ENCODE data around the gene PPP6R2. TPM values are rescaled to one million over a fixed set of nuclear protein-coding genes. Genes with fewer than 3 reads are reported as not detected.

Gene PPP6R2
- total and polyA plus RNA-seq, 9 of the 15 experiments (the other 6 are each of a cell fraction or from before 2014, with no cell fraction given), result 0.32 to 39.8 (median 21.4) TPM

DNA sequence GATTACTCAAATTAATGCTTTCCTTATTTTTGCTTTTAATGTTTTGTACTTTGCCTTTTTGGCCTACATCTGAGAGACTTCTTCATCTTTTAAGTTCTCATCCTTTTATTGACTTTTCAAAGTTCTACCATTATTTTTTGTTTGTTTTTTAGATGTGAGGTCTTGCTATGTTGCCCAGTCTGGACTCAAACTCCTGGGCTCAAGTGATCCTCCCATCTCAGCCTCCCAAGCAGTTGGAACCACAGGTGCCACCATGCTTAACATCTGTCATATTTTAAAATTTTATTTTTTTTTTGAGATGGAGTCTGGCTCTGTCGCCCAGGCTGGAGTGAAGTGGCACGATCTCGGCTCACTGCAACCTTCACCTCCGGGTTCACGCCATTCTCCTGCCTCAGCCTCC, 57.8 kb downstream of the PPP6R2 start:
- ATAC-seq, result no peak
- Histone ChIP-seq H3K79me2 (ENCODE audit: control insufficient read depth, insufficient read depth, low read length) (peaks cover 3% of the 10 kb centered on the region; the same call in 1 of the 3 replicates), H2AFZ (ENCODE audit: low read depth, low read length) (no peak overlapping the region), H3K9me3 (replicated peaks; ENCODE audit: control insufficient read depth, insufficient read depth, low read depth, low read length) (no peaks in the 10 kb centered on the region), H3K36me3 (ENCODE audit: control insufficient read depth, insufficient read depth, low read length) (peaks cover 48% of the 10 kb centered on the region; the same call in 2 of the 3 replicates), H3K4me3 (no peak overlapping the region), H3K27ac (ENCODE audit: extremely low read depth, low read depth, low read length) (no peak overlapping the region), H3K4me1 (replicated peaks in 1 of 2; ENCODE audit: control insufficient read depth in 2 of 2, insufficient read depth in 2 of 2, low read length in 2 of 2) (no peaks in the 10 kb centered on the region; a peak in 1 of 5 replicates), H4K20me1 (replicated peaks; ENCODE audit: control insufficient read depth, insufficient read depth, low read length) (no peaks in the 10 kb centered on the region), H3K9me1 (ENCODE audit: control insufficient read depth, insufficient read depth, low read length) (no peaks in the 10 kb centered on the region), H3K4me2 (ENCODE audit: insufficient read depth, low read length) (no peak overlapping the region), H3K9ac (ENCODE audit: insufficient read depth in 1 of 2, low read depth in 2 of 2, low read length in 2 of 2) (no peak overlapping the region), H3K27me3 (ENCODE audit: control insufficient read depth in 2 of 2, insufficient read depth in 2 of 2, low read length in 2 of 2) (no peaks in the 10 kb centered on the region)
- intact Hi-C loops (cut with micrococcal nuclease), result no loop called here
- in situ Hi-C loops (cut with MboI), result no loop called here
- TF ChIP-seq MXD1 (CRISPR knock-in tag; IDR thresholded peaks at IDR 0.05; ENCODE audit: borderline replicate concordance, poor library complexity, severe bottlenecking), result no peak
- TF ChIP-seq TAF7 (tag; IDR thresholded peaks at IDR 0.05), result no peak
- TF ChIP-seq PHF20 (IDR thresholded peaks at IDR 0.05; ENCODE audit: partially characterized antibody), result no peak
- TF ChIP-seq, protein P1, sequence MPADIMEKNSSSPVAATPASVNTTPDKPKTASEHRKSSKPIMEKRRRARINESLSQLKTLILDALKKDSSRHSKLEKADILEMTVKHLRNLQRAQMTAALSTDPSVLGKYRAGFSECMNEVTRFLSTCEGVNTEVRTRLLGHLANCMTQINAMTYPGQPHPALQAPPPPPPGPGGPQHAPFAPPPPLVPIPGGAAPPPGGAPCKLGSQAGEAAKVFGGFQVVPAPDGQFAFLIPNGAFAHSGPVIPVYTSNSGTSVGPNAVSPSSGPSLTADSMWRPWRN (IDR thresholded peaks at IDR 0.05; ENCODE audit: low read depth), result no peak
- CTCF ChIA-PET (ENCODE audit: low intra/inter-chr PET ratio), result interaction anchor here (0.6 kb wide), 1 partner anchor 94 kb away, joined by 5 read pairs; no protein-coding TSS in a partner anchor
- no peak for DNase-seq (ENCODE audit: extremely low read depth in 1 of 4, low spot score in 3 of 4)
- POLR2A ChIA-PET, result no interaction called here
- WGBS (ENCODE audit: insufficient coverage, low coverage, missing lambda C conversion rate), result 80% methylated on average over 2 of the region's 5 CpGs
- no peak for FAIRE-seq
- BruUV-seq (replicated peaks), result no TSS peak

DNA sequence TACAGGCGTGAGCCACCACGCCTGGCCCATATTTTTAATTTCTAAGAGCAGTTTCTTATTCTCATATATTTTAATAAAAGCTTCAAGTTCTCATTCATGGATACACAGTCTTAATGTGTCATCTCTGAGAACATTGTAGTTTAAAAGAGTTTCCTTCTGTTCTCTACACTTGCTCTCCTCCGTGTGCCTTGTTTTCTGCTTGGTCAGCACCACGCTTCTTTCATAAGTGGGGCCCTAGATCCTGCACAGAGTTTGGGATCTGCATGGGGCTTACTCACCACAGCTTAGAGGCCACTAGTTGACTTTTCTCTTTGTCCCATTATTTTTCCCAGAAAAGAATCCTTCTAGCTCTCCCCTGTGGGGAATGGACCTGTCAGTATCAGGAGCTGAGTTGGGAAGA, 58.8 kb downstream of the PPP6R2 start:
- no peak for ATAC-seq
- 98% methylated on average over 4 of the region's 4 CpGs for WGBS (ENCODE audit: insufficient coverage, low coverage, missing lambda C conversion rate)
- H3K79me2 ChIP-seq (ENCODE audit: control insufficient read depth, insufficient read depth, low read length), result peaks cover 3% of the 10 kb centered on the region; the same call in 1 of the 3 replicates
- no peak for TF ChIP-seq ADNP (tag; IDR thresholded peaks at IDR 0.05)
- no peak for TF ChIP-seq POLR2H (tag; IDR thresholded peaks at IDR 0.05; ENCODE audit: low read depth)
- TF ChIP-seq SAFB2 (IDR thresholded peaks at IDR 0.05; ENCODE audit: borderline replicate concordance, low read depth, low read length, severe bottlenecking), result no peak
- TF ChIP-seq ZNF586 (CRISPR knock-in tag; conservative IDR thresholded peaks at IDR 0.05), result no peak

More for the DNA sequence above, 58.8 kb downstream of the PPP6R2 start:
- Histone ChIP-seq H3K4me1 (replicated peaks in 1 of 2; ENCODE audit: control insufficient read depth in 2 of 2, insufficient read depth in 2 of 2, low read length in 2 of 2) (no peaks in the 10 kb centered on the region; a peak in 1 of 5 replicates), H3K27me3 (ENCODE audit: control insufficient read depth in 2 of 2, insufficient read depth in 2 of 2, low read length in 2 of 2) (no peaks in the 10 kb centered on the region), H3K9ac (ENCODE audit: insufficient read depth in 1 of 2, low read depth in 2 of 2, low read length in 2 of 2) (no peak overlapping the region), H2AFZ (ENCODE audit: low read depth, low read length) (no peak overlapping the region), H3K27ac (ENCODE audit: extremely low read depth, low read depth, low read length) (no peak overlapping the region), H3K36me3 (ENCODE audit: control insufficient read depth, insufficient read depth, low read length) (peaks cover 48% of the 10 kb centered on the region), H4K20me1 (replicated peaks; ENCODE audit: control insufficient read depth, insufficient read depth, low read length) (no peaks in the 10 kb centered on the region), H3K9me1 (ENCODE audit: control insufficient read depth, insufficient read depth, low read length) (no peaks in the 10 kb centered on the region), H3K4me2 (ENCODE audit: insufficient read depth, low read length) (no peak overlapping the region), H3K9me3 (replicated peaks; ENCODE audit: control insufficient read depth, insufficient read depth, low read depth, low read length) (no peaks in the 10 kb centered on the region), H3K4me3 (no peak overlapping the region)
- in situ Hi-C loops (cut with MboI) (no loop called here), intact Hi-C loops (cut with micrococcal nuclease) (no loop called here)
- DNase-seq (ENCODE audit: extremely low read depth in 1 of 4, low spot score in 3 of 4) (no peak), FAIRE-seq (no peak)
- BruUV-seq (replicated peaks), result no TSS peak
- POLR2A ChIA-PET, result no interaction called here
- CTCF ChIA-PET (ENCODE audit: low intra/inter-chr PET ratio), result no interaction called here
